NK-92 treated with Interleukin-12 subunit alpha and Interleukin-12 subunit beta, amount 100 ng/mL, for 24 hours (cell line): ENCODE data around the gene CACNA2D4.

Experiments used
- DNase-seq: peaks from one replicate; lab custom pipeline; 2025; lab: John Stamatoyannopoulos, UW

CACNA2D4 gene

GRCh38 chr12:1933342-1934051 is 15.0 kb upstream of the CACNA2D4 start:
- no peak for DNase-seq

GRCh38 chr12:1932264-1932777 is 13.9 kb upstream of the CACNA2D4 start:
- DNase-seq: no peak

DNA sequence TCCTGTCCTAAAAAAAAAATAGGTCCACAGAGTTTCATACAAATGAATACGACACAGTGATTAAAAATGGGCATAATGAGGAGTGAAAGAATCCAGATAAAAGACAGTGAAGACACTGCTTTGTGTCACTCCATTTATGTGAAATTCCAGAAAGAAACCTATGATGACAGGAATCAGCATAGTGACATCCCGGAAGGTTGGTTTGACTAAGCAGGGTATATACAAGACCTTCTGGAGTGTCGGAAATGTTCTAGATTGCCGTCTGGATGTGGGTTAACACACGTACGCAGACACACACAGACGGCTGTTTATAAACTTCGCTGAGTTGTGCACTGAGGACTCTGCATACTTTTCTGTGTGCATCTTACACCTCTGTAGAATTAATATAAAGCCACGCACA is 13.2 kb upstream of the CACNA2D4 start:
- no peak for DNase-seq

GRCh38 chr12:1930803-1931597 is 12.5 kb upstream of the CACNA2D4 start:
- no peak for DNase-seq

- DNase-seq: no peak
Observed at GRCh38 chr12:1929985-1930802, 11.7 kb upstream of the CACNA2D4 start.

DNA sequence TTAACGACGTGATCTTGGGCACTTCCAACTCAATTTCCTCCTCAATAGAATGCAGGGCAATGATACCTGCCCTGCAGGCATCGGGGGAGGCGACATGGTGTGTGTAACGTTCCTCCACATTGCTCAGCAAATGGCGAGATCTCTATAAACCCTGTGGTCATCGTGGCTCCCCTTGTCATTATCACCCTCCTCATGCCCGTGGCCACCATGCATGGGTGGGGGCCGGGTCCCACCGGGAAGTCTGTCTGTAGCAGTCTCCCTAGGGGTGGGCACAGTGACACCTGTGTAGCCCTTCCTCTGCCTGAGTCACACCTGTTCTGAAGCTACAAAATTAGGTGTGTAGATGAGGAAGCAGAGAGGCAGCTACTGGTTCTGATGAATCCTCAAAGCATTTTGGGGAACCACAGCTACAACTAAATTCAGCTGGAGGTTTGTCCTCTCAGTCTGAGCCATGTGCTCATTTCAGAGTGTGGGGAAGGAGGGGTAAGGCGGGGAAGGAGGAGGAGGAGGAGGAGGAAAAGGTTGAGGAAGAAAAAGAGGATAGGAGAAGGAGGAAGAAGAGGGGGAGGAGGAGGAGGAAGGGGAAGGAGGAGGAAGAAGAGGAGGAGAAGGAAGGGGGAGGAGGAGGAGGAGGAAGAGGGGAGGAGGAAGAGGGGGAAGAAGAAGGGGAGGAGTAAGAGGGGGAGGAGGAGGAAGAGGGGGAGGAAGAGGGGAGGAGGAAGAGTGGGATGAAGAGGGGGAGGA is 11.0 kb upstream of the CACNA2D4 start:
- no peak for DNase-seq

GRCh38 chr12:1928439-1929121 is 10.1 kb upstream of the CACNA2D4 start:
- no peak for DNase-seq

DNA sequence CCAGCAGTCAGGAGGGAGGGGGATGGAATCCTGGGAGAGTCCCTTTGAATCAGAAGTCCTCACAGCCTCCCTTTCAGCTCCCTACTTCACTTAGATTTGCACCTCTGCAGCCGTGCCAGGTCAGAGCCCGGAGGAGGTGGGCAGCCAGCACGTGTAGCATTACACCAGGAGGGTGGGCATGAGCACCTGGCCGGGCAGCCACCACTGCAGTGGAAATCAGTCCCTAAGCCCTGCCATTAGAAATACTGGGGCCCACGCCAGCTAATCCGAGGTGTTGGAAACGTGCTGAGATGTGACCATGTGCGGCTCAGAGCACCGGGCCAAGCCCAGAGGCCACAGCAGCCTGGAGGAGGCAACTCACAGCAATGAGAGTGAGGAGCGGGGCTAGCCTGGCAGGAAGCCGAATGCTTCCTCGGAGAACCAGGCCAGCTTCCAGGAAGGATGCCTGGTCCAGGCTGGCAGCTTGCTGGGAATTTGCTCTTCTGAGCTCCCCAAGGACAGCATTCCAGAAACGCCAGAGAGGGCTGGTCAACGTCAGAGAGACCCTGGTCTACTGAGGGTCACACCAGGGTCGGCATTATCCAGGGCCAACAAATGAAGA is 9.4 kb upstream of the CACNA2D4 start:
- no peak for DNase-seq

GRCh38 chr12:1927051-1927680 is 8.7 kb upstream of the CACNA2D4 start:
- no peak for DNase-seq

DNA sequence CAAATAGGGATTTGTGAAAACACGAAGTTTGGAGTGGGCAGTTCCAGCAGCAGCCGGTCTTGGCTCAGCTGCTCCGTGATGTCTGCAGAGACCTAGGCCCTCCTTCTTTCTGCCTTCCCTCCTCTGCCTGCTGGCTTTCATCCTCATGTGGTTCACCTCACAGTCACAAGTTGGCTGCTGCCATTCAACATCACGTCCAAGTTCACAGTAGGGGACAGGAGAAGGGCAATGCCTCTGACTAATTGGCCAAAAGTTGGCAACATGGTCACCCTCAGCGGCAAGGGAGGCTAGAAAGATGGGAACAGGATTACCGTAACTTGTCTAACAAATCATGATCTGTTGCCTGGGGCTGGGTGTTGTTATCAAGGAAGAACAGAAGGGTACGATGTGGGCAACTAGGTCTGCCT is 7.8 kb upstream of the CACNA2D4 start:
- no peak for DNase-seq

- DNase-seq: no peak
Observed at GRCh38 chr12:1925684-1926006, 7.2 kb upstream of the CACNA2D4 start.

DNA sequence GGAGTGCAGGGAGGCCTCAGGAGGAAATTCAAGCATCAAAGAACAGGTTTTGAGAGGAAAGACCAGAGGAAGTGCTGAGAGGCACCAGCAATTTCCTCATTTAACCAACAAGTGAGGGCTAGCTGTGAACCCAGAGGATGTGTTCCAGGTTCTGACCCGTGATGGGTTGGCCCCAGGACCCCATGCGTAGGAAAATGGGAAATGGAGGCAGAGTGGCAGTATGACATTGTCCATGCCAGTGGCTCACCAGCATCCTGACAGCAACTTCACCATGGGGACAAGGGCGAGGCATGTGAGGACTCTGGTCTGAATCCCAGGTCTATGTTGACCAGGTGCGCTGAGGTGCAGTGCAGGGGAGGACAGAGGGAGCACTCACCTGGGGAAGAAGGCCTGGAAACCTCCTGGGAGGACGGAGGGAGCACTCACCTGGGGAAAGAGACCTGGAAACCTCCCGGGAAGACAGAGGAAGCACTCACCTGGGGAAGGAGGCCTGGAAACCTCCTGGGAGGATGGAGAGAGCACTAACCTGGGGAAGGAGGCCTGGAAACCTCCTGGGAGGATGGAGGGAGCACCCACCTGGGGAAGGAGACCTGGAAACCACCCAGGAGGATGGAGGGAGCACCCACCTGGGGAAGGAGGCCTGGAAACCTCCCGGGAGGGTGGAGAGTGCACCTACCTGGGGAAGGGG is 6.7 kb upstream of the CACNA2D4 start:
- DNase-seq: no peak

GRCh38 chr12:1922985-1923384 is 4.5 kb upstream of the CACNA2D4 start:
- no peak for DNase-seq

DNA sequence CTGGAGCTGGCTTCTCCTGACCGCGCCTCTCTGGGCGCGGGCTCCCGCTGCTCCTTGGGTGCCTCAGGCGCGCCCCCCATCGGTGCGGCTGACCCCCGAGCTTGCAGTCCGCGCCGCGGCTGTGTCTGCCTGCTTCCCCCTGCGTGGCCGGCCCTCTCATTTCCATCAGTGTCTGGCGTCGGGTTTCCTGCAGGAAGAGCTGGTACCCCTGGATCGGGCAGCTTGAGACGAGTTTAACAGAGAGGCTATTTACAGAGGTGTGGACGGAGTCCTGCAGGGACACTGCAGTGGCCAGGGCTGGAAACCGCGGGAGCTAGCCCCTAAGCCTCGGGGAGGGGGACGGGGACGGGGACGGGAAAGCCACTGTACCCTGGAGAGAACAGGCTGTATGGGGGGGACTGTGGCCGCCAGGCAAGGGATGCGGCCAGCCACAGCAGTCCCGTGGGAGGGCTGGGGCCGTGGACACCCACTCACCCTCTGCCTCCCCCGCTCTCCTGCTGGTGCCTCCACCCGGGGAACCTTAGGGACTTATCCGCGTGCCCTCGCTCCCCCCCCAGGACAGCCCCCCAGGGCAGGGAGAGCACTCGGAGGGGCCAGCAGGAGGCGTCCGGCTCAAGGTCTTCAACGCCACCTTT is 3.7 kb upstream of the CACNA2D4 start:
- DNase-seq: no peak

DNA sequence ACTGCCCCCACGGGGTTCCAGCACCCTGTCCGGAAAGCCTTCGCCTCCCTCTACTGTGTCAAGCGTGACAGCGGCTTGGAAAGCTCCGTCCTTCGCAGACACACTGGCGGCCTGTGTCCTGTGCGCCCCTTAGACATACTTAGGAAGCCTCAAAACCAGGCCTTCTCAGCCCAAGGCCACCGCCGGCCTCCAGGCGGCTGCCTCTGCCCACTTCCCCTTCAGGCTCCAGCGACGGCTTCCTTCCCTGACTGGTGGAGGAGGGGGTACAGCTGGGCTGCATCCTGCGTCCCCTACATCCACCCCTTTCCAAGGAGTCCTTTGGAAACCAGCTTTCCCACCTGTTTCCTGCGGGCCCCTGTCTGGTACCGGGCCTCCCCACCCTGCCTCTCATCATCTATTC is 2.5 kb upstream of the CACNA2D4 start:
- no peak for DNase-seq

- no peak for DNase-seq
Observed at GRCh38 chr12:1920436-1920835, 2.0 kb upstream of the CACNA2D4 start.

GRCh38 chr12:1919763-1920162 is 1.3 kb upstream of the CACNA2D4 start:
- no peak for DNase-seq

DNA sequence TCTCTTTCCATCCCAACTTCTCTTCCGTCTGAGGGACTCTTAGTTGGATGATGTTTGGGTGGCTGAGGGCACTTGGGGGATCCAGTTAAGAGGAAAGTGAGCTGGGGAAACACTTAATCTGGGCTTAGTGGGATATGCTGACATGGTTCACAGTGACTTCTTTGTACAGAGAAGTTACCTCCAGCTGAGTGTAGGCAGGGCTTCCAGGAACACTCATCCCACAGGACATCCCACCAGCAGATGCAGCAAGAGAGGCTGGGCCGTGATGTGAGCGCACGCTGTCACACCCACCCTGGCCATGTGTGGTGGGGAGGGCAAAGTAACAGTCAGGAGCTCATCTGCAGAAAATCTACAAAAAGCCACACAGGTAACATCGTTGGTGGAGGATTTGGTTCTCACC is 832 bp upstream of the CACNA2D4 start:
- DNase-seq: no peak

DNA sequence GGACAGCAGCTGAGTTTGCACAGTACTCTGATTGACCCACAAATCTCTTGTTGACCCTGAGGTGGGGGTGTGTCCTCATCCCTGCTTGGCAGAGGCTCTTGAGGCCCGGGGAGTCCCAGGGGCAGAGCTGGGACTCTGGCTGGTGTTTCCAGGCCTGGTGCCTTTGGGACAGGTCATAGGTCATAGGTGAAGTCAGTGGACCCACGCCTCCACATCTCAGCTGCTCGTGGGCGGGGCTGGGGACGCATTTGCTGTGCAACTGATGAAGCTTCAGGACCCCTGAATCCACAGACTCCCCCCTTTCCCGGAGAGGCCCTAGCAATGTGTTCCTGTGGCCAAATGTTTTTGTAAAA is 408 bp upstream of the CACNA2D4 start:
- no peak for DNase-seq
